Mammary microvascular endothelial cell (primary cell): ENCODE measurements around the gene OR9G4. TPM values are rescaled to one million over a fixed set of nuclear protein-coding genes. Genes with fewer than 3 reads are reported as not detected.

ENCODE experiments used
- total RNA-seq: library from RNA; depleted of rRNA; stranded (reverse); fragments of >200 nt; gene quantifications from 2 replicates; pipeline ENCODE4 v1.2.3, GENCODE V29; 2015

OR9G4 gene
- not detected in 2 replicates for total RNA-seq

GRCh38 chr11:56748597-56748996 lies at the start of gene OR9G4:
Gene OR9G4, minus strand, starts transcription at chr11:56748697. Its CDS starts 4,931 bp downstream, at chr11:56743766.

GRCh38 chr11:56698795-56699194 lies 49.7 kb downstream of the OR9G4 start, which contains the start of gene OR9G1:
Gene OR9G1, plus strand, starts transcription at chr11:56699095. Its CDS starts 1,293 bp downstream, at chr11:56700388.

Other genes with a start within 250 kb of the OR9G4 start
- not detected in 2 replicates for gene OR5M11, start 205.4 kb downstream of the OR9G4 start, total RNA-seq
- gene OR5M10, start 171.0 kb downstream of the OR9G4 start, total RNA-seq, result not detected in 2 replicates
- not detected in 2 replicates for gene OR5M1, start 133.8 kb downstream of the OR9G4 start, total RNA-seq
- gene OR5AP2, start 106.3 kb downstream of the OR9G4 start, total RNA-seq, result not detected in 2 replicates
- not detected in 2 replicates for gene OR5AR1, start 85.0 kb downstream of the OR9G4 start, total RNA-seq
- gene OR9G1, start 49.6 kb downstream of the OR9G4 start, total RNA-seq, result not detected in 2 replicates
- gene OR5AK2, start 240.2 kb upstream of the OR9G4 start, total RNA-seq, result not detected in 2 replicates